HG03442 (cell line): ENCODE results near the gene FGD5.

Experiments
- ATAC-seq: cut with Tn5 transposase; IDR thresholded peaks from one replicate; pipeline ENCODE4 v1.9.1; 2021; ENCODE audit warnings: mild to moderate bottlenecking, moderate library complexity; ENCODE audit not compliant: unreplicated experiment

FGD5 gene

DNA sequence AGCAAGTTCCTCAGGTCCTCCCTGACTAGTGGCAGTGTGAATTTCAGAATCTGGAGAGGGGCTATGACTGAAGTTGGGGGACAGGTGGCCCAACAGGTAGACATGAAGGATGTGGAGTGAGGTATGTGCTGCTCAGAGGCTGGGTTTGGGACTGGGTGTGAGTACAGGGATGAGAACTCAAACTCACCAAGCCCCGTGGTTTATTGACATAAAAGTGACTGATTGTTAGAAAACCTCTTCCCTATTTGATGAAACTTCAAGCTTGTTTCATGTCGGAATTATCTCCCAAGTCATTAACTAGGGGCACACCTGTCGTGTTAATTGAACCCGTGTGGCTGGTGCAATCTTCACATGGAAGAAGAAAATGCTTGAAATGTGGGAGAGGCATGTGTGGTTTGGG is 27.1 kb downstream of the FGD5 start:
- ATAC-seq = no peak

- ATAC-seq = no peak
Measured at GRCh38 chr3:14846226-14846880, 27.6 kb downstream of the FGD5 start.

GRCh38 chr3:14847613-14848541 is 29.1 kb downstream of the FGD5 start:
- ATAC-seq = no peak

GRCh38 chr3:14848906-14849305 is 30.1 kb downstream of the FGD5 start:
- ATAC-seq = no peak

DNA sequence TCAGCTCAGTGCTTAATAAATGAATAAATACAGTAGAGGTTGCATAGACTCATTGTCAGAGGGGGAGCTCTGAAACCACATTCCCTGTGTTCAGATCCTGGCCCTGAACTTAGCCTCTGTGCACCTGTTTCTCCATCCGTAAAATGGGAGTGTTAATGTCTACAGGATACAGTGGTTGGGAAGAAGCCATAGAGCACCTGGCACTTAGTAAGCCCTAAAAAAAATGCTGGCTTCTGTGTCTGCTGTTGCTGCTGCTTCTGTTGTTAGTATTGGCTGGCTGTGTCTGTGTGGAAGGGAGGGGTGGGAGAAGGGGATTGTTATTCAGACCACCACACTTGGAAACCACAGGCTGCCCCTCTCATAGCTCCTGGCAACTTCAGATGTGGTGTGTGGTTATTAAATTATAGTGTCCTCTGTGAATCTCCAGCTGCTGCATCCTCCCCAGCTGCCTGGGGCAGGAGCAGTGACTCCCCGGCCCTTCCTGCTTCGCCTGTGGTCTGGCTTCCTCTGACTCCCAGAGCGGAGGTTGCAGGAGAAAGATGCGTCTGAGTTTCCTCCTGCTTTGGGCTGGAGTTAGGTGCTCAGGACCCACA is 31.0 kb downstream of the FGD5 start:
- no peak for ATAC-seq

- no peak for ATAC-seq
Measured at GRCh38 chr3:14852058-14852594, 33.4 kb downstream of the FGD5 start.

DNA sequence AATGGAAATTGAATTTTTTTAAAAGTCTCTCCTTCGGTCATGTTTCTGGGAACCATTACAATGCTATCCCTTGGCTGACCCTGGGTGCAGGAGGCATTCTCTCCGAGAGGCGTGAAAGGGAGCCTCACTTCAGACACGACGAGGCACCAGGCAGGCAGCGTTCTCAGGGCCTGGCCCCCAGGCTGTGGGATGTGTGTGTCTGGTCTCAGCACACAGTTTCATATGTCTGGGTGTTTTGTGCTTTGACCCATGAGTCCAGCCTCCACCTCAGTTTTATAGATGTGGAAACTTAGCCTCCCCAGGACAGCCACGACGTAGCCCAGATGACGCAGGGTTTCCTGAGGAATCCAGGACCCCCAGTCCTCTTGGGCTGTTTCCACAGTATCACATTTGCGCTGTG is 34.0 kb downstream of the FGD5 start:
- no peak for ATAC-seq

GRCh38 chr3:14853271-14853951 is 34.6 kb downstream of the FGD5 start:
- ATAC-seq = no peak

GRCh38 chr3:14857506-14857905 is 38.7 kb downstream of the FGD5 start:
- ATAC-seq = no peak

GRCh38 chr3:14858105-14858504 is 39.3 kb downstream of the FGD5 start:
- no peak for ATAC-seq

- no peak for ATAC-seq
Measured at GRCh38 chr3:14859880-14860279, 41.1 kb downstream of the FGD5 start.

DNA sequence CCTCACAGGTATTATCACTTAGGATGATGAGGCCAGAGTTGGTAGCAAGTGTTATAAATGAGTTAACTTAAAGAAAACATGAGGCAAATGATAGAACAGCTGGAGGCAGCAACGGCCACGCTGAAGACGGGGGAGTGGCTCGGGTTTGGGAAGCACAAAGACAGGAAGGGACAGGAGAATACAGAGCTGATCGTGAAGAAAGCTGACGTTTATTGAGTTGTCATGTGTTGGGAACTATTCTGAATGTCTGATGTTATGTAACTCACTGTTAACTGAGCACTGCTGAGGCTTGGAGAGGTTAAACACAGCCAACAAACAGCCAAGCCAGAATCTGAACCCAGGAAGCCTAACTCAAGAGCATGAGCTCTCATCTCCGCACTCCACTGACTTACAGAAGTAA is 42.3 kb downstream of the FGD5 start:
- ATAC-seq = no peak

DNA sequence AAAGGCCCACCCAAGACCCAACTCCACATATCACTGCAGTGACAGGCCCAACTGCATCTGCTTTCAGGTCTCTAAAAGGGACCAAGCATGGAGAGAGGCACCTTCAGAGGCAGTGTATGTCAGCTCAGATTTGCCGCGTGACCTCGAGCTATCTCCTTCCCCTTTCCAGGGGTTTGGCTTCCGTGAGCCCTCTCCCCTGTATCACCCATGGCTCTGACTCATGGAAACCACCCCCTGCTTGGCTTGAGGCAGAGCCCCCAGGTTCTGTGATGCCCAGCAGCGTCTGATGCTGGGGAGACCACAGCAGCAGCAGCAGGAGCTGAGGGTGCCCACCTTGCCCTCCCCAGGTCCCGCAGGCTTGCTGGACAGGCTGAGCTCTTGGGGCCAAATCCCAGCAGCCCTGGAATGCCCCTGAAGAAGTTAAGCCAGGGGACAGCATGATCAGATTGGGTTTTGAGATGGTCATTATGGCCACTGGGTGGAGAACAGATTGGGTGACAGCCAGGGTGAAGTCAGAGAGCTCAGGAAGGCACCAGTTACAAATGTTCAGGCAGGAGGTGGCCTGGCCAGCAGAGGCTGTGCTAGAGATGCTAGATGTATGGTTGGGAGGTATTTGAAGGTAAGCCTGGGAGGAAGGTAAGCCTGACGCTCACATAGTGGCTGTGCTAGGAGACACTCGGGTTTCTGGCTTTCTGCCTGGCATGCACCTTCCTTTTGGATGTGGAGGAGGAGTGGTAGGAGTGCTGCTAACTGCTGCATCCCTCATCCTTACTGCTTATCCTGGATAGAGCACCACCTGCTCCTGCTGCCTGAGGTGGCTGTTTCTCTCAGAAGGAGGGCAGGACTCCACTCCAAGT is 42.9 kb downstream of the FGD5 start:
- ATAC-seq = no peak

GRCh38 chr3:14862303-14862660 is 43.5 kb downstream of the FGD5 start:
- no peak for ATAC-seq

GRCh38 chr3:14862661-14863230 is 44.0 kb downstream of the FGD5 start:
- no peak for ATAC-seq

- no peak for ATAC-seq
Measured at GRCh38 chr3:14863333-14864100, 44.8 kb downstream of the FGD5 start.

DNA sequence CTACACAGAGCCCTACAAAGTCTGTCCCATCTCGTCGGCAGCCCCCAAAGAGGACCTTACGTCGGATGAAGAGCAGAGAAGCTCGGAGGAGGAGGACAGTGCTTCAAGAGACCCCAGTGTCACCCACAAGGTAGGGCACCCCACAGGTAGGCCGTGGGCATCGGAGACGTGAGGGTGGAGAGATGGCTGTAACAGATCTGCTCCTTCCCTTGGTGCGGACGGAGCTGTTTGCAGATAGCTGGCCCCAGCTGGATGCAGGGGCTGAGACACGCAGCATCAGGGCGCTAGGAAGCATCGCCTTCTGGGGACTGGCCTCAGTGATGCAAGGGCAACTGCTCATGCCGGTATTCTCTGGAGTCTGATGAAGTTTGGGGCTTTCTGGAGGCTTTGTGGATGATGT is 45.4 kb downstream of the FGD5 start:
- no peak for ATAC-seq

DNA sequence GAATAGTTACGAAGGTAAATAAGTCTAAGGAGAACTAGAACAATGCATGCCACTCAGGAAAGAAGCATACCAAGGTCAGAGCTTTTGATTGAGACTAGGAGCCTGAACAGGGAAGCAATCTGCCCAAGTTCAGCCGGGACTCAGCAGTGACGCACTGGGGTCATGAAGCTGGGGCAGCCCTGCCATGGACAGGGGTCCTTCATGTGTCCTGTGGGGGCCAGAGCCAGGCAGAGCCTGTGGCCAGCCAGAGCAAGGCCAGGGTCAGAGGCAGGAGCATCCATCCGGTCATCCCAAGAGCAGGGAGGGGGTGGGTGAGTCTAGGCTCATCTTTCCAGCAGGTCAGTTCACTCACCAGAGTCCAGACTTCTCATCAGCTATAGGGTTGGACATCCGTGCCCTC is 47.9 kb downstream of the FGD5 start:
- no peak for ATAC-seq

GRCh38 chr3:14867936-14868570 is 49.3 kb downstream of the FGD5 start:
- no peak for ATAC-seq
